Tibial nerve (tissue), 4 donors: Measurements from ENCODE around the gene VWCE.

Source experiments
- EP300 ChIP-seq, 2 donors: sonication (generic); formaldehyde crosslinking; IDR thresholded peaks; one replicate each; pipeline ENCODE4 v1.6.1; 2017; ENCODE audit warnings: antibody characterized with exemption in 2 of 2, mild to moderate bottlenecking in 1 of 2
- POLR2A ChIP-seq, 2 donors: fragments of 450-650 bp; IDR thresholded peaks; one replicate each; pipeline ENCODE4 v1.6.1; 2017; ENCODE audit warnings: antibody characterized with exemption in 2 of 2, mild to moderate bottlenecking in 2 of 2, moderate library complexity in 2 of 2
- TF ChIP-seq, protein P1 (sequence below), 5 experiments: fragments of 200-600 bp in 3 of 5; fragments of 450-650 bp in 2 of 5; sonication (generic) in 3 of 5; IDR thresholded peaks; one replicate each; pipeline ENCODE4 v1.5.1; 2016 to 2019; ENCODE audit warnings: antibody characterized with exemption in 5 of 5, mild to moderate bottlenecking in 3 of 5, moderate library complexity in 2 of 5

DNA sequence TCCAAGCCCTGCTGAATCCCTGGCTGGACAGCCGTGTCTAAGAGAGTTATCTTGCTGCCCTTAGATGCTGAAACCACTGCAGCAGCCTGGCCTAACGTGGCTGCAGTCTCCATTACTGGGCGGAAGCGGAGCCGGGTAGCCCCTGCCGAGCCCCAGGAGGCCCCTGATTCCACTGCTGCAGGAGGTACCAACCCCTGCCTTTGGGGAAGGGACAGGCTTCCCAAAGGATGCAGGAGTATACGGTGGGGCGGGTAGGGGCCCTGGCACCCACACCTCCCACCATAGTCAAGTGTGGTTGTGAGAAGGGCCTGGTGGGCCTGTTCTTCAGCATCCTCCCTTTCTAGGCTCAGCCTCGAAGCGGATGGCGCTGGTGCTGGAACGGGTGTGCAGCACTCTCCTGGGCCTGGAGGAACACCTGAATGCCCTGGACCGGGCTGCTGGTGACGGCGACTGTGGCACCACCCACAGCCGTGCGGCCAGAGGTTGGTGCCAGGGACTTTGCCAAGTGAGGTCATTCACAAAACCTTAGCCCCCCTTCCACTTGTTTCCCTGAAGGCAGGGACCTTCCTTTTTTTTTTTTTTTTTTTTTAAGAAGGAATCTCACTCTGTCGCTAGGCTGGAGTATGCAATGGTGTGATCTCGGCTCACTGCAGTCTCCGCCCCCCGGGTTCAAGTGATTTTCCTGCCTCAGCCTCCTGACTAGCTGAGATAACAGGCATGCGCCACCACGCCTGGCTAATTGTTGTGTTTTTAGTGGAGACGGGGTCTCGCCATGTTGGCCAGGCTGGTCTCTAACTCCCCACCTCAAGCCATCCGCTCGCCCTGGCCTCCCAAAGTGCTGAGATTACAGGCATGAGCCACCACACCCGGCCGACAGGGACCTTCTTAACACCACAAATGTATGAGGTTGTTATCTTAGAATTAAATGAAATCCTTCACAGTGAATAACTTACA is 49.0 kb upstream of the VWCE start:
- TF ChIP-seq, protein P1, sequence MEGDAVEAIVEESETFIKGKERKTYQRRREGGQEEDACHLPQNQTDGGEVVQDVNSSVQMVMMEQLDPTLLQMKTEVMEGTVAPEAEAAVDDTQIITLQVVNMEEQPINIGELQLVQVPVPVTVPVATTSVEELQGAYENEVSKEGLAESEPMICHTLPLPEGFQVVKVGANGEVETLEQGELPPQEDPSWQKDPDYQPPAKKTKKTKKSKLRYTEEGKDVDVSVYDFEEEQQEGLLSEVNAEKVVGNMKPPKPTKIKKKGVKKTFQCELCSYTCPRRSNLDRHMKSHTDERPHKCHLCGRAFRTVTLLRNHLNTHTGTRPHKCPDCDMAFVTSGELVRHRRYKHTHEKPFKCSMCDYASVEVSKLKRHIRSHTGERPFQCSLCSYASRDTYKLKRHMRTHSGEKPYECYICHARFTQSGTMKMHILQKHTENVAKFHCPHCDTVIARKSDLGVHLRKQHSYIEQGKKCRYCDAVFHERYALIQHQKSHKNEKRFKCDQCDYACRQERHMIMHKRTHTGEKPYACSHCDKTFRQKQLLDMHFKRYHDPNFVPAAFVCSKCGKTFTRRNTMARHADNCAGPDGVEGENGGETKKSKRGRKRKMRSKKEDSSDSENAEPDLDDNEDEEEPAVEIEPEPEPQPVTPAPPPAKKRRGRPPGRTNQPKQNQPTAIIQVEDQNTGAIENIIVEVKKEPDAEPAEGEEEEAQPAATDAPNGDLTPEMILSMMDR (IDR thresholded peaks at IDR 0.05) = no peak
- no peak for TF ChIP-seq POLR2A (IDR thresholded peaks at IDR 0.05)
- no peak for TF ChIP-seq EP300 (IDR thresholded peaks at IDR 0.05)
